Measurements from ENCODE around the gene CFAP410. TPM values are rescaled to one million over a fixed set of nuclear protein-coding genes. Genes with fewer than 3 reads are reported as not detected.
A peak's percentile ranks its signal among the peaks of the same experiment; 100 is the strongest.

CFAP410 gene
- total and polyA plus RNA-seq, 2 of the 13 experiments (the other 11 are each of a cell fraction or from before 2014, with no cell fraction given): 8.0 to 20.1 TPM

GRCh38 chr21:44356160-44356559 is 17.0 kb upstream of the CFAP410 start (continued):
- no peak for TF ChIP-seq PREB (CRISPR knock-in tag; IDR thresholded peaks at IDR 0.05)
- no peak for TF ChIP-seq THAP8 (CRISPR knock-in tag; IDR thresholded peaks at IDR 0.05; ENCODE audit: borderline replicate concordance)

GRCh38 chr21:44354775-44355771 is 15.9 kb upstream of the CFAP410 start:
- no peak overlapping the region for H2AFZ ChIP-seq (ENCODE audit: low read length)
- no peaks in the 10 kb centered on the region for H3K9me3 ChIP-seq (ENCODE audit: low read length)
- no peak overlapping the region; a peak in 1 of 6 replicates for H3K4me3 ChIP-seq (replicated peaks in 1 of 3; ENCODE audit: insufficient read depth in 1 of 3, low read depth in 2 of 3, low read length in 3 of 3)
- H3K9ac ChIP-seq (ENCODE audit: insufficient read depth, low read depth, low read length): no peak overlapping the region
- no peak overlapping the region for H3K27ac ChIP-seq (ENCODE audit: extremely low read length, insufficient read depth, low read length)
- DNase-seq (ENCODE audit: low spot score) (peak; percentile 16), ATAC-seq (no peak; the same call in 1 of the 3 replicates), FAIRE-seq (no peak)
- in situ Hi-C loops (cut with HindIII; ENCODE audit: extremely low pct_ligation_motif_present, low pct_unique_long_range_greater_than_20kb) (no loop called here), intact Hi-C loops (cut with micrococcal nuclease; ENCODE audit: unreplicated experiment) (no loop called here)
- ChIA-PET CTCF (ENCODE audit: low intra/inter-chr PET ratio, low total read pairs) (no interaction called here), POLR2A (interaction anchor here (1.6 kb wide), 1 partner anchor 16 kb away, joined by 4 read pairs; the partner anchor contains the start of gene CFAP410)
- no peaks in the 10 kb centered on the region for H4K20me1 ChIP-seq (ENCODE audit: insufficient read depth, low read length)
- peak overlapping the region; percentile 24; the same call in 1 of the 2 replicates for H3K4me2 ChIP-seq (ENCODE audit: low read depth, low read length)
- H3K27me3 ChIP-seq (ENCODE audit: control insufficient read depth in 1 of 2, insufficient read depth in 2 of 2, low read length in 2 of 2): peaks cover 6 to 17% of the 10 kb centered on the region in 2 experiments; a peak in 4 of 5 replicates
- no peaks in the 10 kb centered on the region for H3K36me3 ChIP-seq (replicated peaks in 1 of 2; ENCODE audit: control insufficient read depth in 1 of 2, insufficient read depth in 2 of 2, low read length in 2 of 2)
- BruUV-seq (replicated peaks): no TSS peak
- H3K4me1 ChIP-seq (ENCODE audit: insufficient read depth, low read length): peaks cover 22% of the 10 kb centered on the region
- 24% methylated on average over 20 of the region's 24 CpGs for WGBS (ENCODE audit: low lambda C conversion rate)
- no peaks in the 10 kb centered on the region for H3K79me2 ChIP-seq (ENCODE audit: insufficient read depth, low read length)
- TF ChIP-seq TFAP4 (IDR thresholded peaks at IDR 0.05; ENCODE audit: borderline replicate concordance, low read depth): peak; percentile 50; the same call in 1 of the 2 replicates
- peak; percentile 66 for TF ChIP-seq NR2F6 (IDR thresholded peaks at IDR 0.05)
- peak; percentile 73 for TF ChIP-seq NR2F6 (CRISPR knock-in tag; IDR thresholded peaks at IDR 0.05)
- TF ChIP-seq DDIT3 (CRISPR knock-in tag; IDR thresholded peaks at IDR 0.05): no peak
- TF ChIP-seq ZUFSP (CRISPR knock-in tag; IDR thresholded peaks at IDR 0.05; ENCODE audit: borderline replicate concordance): no peak
- no peak for TF ChIP-seq ZKSCAN8 (CRISPR knock-in tag; IDR thresholded peaks at IDR 0.05; ENCODE audit: borderline replicate concordance)
- TF ChIP-seq SNAPC5 (CRISPR knock-in tag; IDR thresholded peaks at IDR 0.05; ENCODE audit: borderline replicate concordance): no peak
- TF ChIP-seq NR2C2 (CRISPR knock-in tag; IDR thresholded peaks at IDR 0.05; ENCODE audit: borderline replicate concordance): peak; percentile 27; the same call in 1 of the 2 replicates
- peak; percentile 79 for TF ChIP-seq ZNF18 (CRISPR knock-in tag; IDR thresholded peaks at IDR 0.05; ENCODE audit: insufficient replicate concordance)
- TF ChIP-seq ZNF180 (CRISPR knock-in tag; IDR thresholded peaks at IDR 0.05; ENCODE audit: borderline replicate concordance, low read depth): no peak
